B cell (primary cell): ENCODE measurements around the gene C9orf43.

Source experiments
- CTCF ChIP-seq: fragments of 200-600 bp; IDR thresholded peaks from one replicate; pipeline ENCODE4 v1.8.0; 2022; ENCODE audit warnings: antibody characterized with exemption, mild to moderate bottlenecking
- EZH2 ChIP-seq: IDR thresholded peaks from 2 replicates; pipeline ENCODE4 v1.6.1; 2012; ENCODE audit warnings: borderline replicate concordance, low read depth, mild to moderate bottlenecking, moderate library complexity, low read length; ENCODE audit not compliant: insufficient read depth, poor library complexity, severe bottlenecking

DNA sequence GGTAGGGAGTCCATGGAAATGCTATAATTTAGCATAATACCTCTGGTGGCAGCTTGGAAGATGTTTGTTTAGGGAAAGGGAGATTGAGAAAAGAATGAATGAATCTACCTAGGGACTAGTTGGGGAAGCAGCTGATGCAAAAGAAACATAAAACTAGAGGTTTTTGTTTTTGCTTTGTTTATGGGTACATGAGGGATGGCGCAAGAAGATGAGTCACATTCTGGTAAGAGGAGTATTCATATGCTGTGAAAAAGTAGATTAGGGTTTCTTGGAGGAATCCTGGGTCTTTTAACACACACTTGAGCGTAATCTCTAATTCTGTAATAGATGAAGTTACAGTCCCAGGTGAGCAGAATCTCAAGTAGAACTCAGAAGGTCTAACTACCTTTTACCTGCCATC is 17.1 kb downstream of the C9orf43 start:
- TF ChIP-seq EZH2 (no peak), CTCF (no peak)
